Measurements from ENCODE around the gene CFAP46. TPM values are rescaled to one million over a fixed set of nuclear protein-coding genes. Genes with fewer than 3 reads are reported as not detected.

CFAP46 gene
- total and polyA plus RNA-seq, 9 donors = 0.50 to 22.4 (median 1.6) TPM; not detected in 1

GRCh38 chr10:132859084-132859855, 83.1 kb downstream of the CFAP46 start:
- TF ChIP-seq POLR2A (IDR thresholded peaks at IDR 0.05) = no peak
- TF ChIP-seq CTCF (IDR thresholded peaks at IDR 0.05) = no peak
- no peak for TF ChIP-seq EP300 (IDR thresholded peaks at IDR 0.05)
- DNase-seq = peak in 3 of 5 donors; percentile 0 to 8 (median 3)
- Histone ChIP-seq H3K4me3 (no peak overlapping the region), H3K4me1 (ENCODE audit: insufficient read depth) (no peaks in the 10 kb centered on the region), H3K9me3 (no peaks in the 10 kb centered on the region), H3K27ac (no peak overlapping the region), H3K27me3 (no peaks in the 10 kb centered on the region), H3K36me3 (no peaks in the 10 kb centered on the region)
- intact Hi-C loops (cut with DNase I) = no loop called here
- WGBS, 3 donors = 87 to 89% (median 88%) methylated on average over 32 of the region's 32 CpGs

GRCh38 chr10:132858121-132859081, 84.0 kb downstream of the CFAP46 start:
- H3K4me1 ChIP-seq (ENCODE audit: insufficient read depth) = no peaks in the 10 kb centered on the region
- H3K27me3 ChIP-seq = no peaks in the 10 kb centered on the region
- 80 to 86% (median 81%) methylated on average over 43 to 45 of the region's 45 CpGs for WGBS, 3 donors
- H3K27ac ChIP-seq = no peak overlapping the region
- no peak for TF ChIP-seq POLR2A (IDR thresholded peaks at IDR 0.05)
- no peak for TF ChIP-seq CTCF (IDR thresholded peaks at IDR 0.05)
- H3K4me3 ChIP-seq = no peak overlapping the region
- no peaks in the 10 kb centered on the region for H3K9me3 ChIP-seq
- no peaks in the 10 kb centered on the region for H3K36me3 ChIP-seq
- peak in 4 of 5 donors; percentile 3 to 27 (median 9) for DNase-seq
- intact Hi-C loops (cut with DNase I) = no loop called here

GRCh38 chr10:132856869-132857524, 85.4 kb downstream of the CFAP46 start:
- intact Hi-C loops (cut with DNase I) = no loop called here
- peak in 4 of 5 donors; percentile 1 to 10 (median 2) for DNase-seq

More at GRCh38 chr10:132856869-132857524, 85.4 kb downstream of the CFAP46 start:
- 88 to 92% (median 89%) methylated on average over 13 of the region's 13 CpGs for WGBS, 3 donors
- no peaks in the 10 kb centered on the region for H3K27me3 ChIP-seq
- H3K9me3 ChIP-seq = no peaks in the 10 kb centered on the region
- no peak overlapping the region for H3K27ac ChIP-seq
- TF ChIP-seq EP300 (IDR thresholded peaks at IDR 0.05) (no peak), POLR2A (IDR thresholded peaks at IDR 0.05) (no peak), CTCF (IDR thresholded peaks at IDR 0.05) (no peak)
- H3K4me3 ChIP-seq = no peak overlapping the region
- H3K36me3 ChIP-seq = no peaks in the 10 kb centered on the region
- no peaks in the 10 kb centered on the region for H3K4me1 ChIP-seq (ENCODE audit: insufficient read depth)

All from ovary (tissue), 9 donors.